Psoas muscle (tissue), 8 donors: ENCODE measurements around the gene TOM1. TPM values are rescaled to one million over a fixed set of nuclear protein-coding genes. Genes with fewer than 3 reads are reported as not detected.
A peak's percentile ranks its signal among the peaks of the same experiment; 100 is the strongest.

Source experiments
- ATAC-seq, 4 donors: fragments of 200-7000 bp; cut with Tn5 transposase; one replicate each; pipeline ENCODE4 v1.9.1; 2020; ENCODE audit warnings: moderate library complexity in 3 of 4, mild to moderate bottlenecking in 2 of 4
- DNase-seq, 2 donors: peaks; one replicate each; pipeline ENCODE4 v3.0.0-alpha.2; 2020
- H3K27ac ChIP-seq: fragments of 200-600 bp; one replicate; pipeline ENCODE4 v1.8.0; 2022
- H3K27me3 ChIP-seq, 3 donors: fragments of 200-600 bp in 1 of 3; one replicate each; pipeline versions ENCODE4 v1.6.1 to v1.8.0; 2013 to 2022; ENCODE audit warnings: low read length in 2 of 3, mild to moderate bottlenecking in 2 of 3, moderate library complexity in 1 of 3; ENCODE audit not compliant: insufficient read depth in 3 of 3
- H3K36me3 ChIP-seq, 2 donors: fragments of 200-600 bp in 1 of 2; one replicate each; pipeline versions ENCODE4 v1.6.1 to v1.8.0; 2013 to 2022; ENCODE audit warnings: low read depth in 1 of 2, mild to moderate bottlenecking in 1 of 2, moderate library complexity in 1 of 2; ENCODE audit not compliant: insufficient read depth in 1 of 2
- H3K4me1 ChIP-seq: fragments of 200-600 bp; one replicate; pipeline ENCODE4 v1.8.0; 2022
- H3K4me3 ChIP-seq: fragments of 200-600 bp; one replicate; pipeline ENCODE4 v1.8.0; 2022; ENCODE audit warnings: mild to moderate bottlenecking
- H3K9me3 ChIP-seq: fragments of 200-600 bp; one replicate; pipeline ENCODE4 v1.8.0; 2022
- WGBS, 3 donors: extraction: QIAGEN DNeasy Blood & Tissue Kit; methylation state at CpG; one replicate each; pipeline versions ENCODE4 v1.1.6 to v1.1.7; 2013; 5-methylcytosine and 5-hydroxymethylcytosine counted together
- intact Hi-C, 2 donors: fragments of 100-400 bp; cut with DNase I; formaldehyde crosslinking; loops; one replicate each; pipeline versions ENCODE4 v1.11.0 to v1.14.2; 2022
- polyA plus RNA-seq, 3 donors: library from polyadenylated mRNA; stranded (reverse); fragments of 200-250 nt; gene quantifications; one replicate each; pipeline ENCODE4 v1.2.3, GENCODE V29; 2013
- total RNA-seq, 4 donors: library from RNA; stranded (reverse); fragmentation: NEBNext Ultra II Directional in 2 of 4; extraction: Animal tissue kit (Norgen Biotek cat#: 25700) in 2 of 4; gene quantifications; one replicate each; pipeline versions ENCODE4 v1.2.1 to v1.2.4, GENCODE V29; 2021 to 2023
- TF ChIP-seq, protein P1 (sequence below): fragments of 200-600 bp; IDR thresholded peaks from one replicate; pipeline ENCODE4 v1.8.0; 2022; ENCODE audit warnings: antibody characterized with exemption
- donor health status: healthy with polysubstance abuse.
- donor health status: DM: no; HTN: no; CAD: no; lungs with moderate emphysema.
- donor health status: Bipolar disorder and iron deficiency.
- donor health status: healthy.
- donor health status: DM: yes; HTN: yes; CAD: no.
- donor health status: DM: no; HTN: no; CAD: no.
- donor health status: DM: no; HTN: no; CAD: no.
- donor health status: DM: yes; HTN: yes; CAD: no.

TOM1 gene
- total and polyA plus RNA-seq, 7 donors: 69.7 to 187 (median 116) TPM

DNA sequence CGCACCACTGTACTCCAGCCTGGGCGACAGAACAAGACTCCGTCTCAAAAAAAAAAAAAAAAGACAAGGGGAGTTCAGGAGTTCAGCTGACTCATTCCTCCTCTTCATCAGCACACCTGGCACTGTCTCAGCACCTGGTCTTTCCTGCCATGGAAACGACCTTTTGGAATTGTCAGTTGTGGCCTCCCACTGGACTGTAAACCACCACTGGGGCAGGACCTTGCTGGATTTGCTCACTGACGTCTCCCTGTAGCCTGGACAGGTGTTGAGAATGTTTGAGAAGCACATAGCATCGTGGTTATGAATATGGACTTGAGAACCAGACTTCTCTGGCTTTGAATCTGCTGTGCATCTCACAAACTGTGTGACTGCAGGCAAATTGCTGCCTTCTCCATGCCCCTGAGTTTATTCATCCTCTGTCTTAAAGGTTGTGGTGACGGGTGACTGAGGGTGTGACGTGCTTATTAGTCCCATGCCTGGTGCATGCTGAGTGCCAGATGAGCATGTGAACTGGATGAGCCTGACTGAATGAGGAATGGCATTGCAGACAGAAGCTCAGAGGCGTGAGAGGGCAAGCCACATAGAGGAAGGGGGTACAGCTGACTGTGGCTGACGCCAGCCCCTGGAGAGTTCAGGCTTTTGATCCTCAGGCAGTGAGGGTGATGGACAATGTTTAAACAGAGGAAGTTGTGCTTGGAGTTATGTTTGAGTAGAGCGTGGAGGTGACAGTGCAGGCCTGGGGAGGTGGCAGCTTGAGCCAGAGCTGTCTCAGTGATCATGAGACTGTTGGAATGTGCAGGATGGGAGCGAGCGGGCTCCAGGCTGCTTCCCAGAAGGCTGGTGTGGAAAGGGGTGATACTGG, 12.7 kb downstream of the TOM1 start:
- Histone ChIP-seq H3K9me3 (no peaks in the 10 kb centered on the region), H3K27ac (peak overlapping the region; percentile 95), H3K4me3 (no peak overlapping the region), H3K27me3 (no peaks in the 10 kb centered on the region), H3K36me3 (peaks cover 0 to 20% of the 10 kb centered on the region in 2 donors), H3K4me1 (peaks cover 95% of the 10 kb centered on the region)
- WGBS, 3 donors: 38 to 49% (median 44%) methylated on average over 13 of the region's 13 CpGs
- DNase-seq (no peak), ATAC-seq (peak; percentile 13 to 39 (median 27))
- intact Hi-C loops: no loop called here
- TF ChIP-seq, protein P1, sequence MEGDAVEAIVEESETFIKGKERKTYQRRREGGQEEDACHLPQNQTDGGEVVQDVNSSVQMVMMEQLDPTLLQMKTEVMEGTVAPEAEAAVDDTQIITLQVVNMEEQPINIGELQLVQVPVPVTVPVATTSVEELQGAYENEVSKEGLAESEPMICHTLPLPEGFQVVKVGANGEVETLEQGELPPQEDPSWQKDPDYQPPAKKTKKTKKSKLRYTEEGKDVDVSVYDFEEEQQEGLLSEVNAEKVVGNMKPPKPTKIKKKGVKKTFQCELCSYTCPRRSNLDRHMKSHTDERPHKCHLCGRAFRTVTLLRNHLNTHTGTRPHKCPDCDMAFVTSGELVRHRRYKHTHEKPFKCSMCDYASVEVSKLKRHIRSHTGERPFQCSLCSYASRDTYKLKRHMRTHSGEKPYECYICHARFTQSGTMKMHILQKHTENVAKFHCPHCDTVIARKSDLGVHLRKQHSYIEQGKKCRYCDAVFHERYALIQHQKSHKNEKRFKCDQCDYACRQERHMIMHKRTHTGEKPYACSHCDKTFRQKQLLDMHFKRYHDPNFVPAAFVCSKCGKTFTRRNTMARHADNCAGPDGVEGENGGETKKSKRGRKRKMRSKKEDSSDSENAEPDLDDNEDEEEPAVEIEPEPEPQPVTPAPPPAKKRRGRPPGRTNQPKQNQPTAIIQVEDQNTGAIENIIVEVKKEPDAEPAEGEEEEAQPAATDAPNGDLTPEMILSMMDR: no peak

DNA sequence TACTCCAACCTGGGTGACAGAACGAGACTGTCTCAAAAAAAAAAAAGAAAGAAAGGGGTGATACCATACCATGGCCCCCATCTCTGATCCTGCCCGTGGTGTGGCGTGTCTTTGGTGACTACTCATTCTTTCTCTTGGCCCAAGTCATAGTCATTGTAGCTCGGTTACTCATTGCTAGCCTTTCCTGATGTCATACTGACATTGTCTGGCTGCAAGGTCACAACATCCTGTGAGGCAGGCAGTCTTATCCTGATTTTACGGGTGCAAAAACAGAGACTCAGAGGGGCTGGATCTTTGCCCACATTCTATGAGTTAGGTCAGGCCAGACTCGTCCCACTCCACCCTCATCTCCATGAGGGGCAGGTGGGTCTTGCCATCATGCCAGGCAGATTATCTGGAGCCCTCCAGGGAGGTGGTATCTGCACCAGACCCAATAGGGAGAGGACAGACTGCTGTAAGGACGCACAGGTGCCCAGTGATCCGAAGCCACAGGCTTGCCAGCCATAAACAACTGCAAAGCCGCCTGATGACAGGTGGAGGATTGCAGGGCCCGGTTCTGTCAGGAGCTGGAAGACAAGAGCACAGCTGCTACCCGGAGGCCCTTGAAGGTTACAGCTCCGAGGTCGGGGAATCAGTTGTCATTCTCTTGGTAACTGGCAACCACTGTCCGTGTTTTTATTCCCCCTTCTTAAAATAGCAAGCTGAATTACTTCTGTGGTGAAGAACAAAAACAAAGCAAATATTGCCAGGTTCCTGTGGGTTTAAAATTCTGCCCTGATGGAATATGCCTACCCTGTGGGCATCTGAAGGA, 13.8 kb downstream of the TOM1 start:
- WGBS, 3 donors: 12 to 18% (median 17%) methylated on average over 14 of the region's 14 CpGs
- TF ChIP-seq, protein P1: no peak
- DNase-seq (peak; percentile 84 to 94), ATAC-seq (peak; percentile 72 to 78 (median 74))
- Histone ChIP-seq H3K9me3 (no peaks in the 10 kb centered on the region), H3K36me3 (peaks cover 0 to 31% of the 10 kb centered on the region in 2 donors), H3K4me1 (peaks cover 91% of the 10 kb centered on the region), H3K27me3 (no peaks in the 10 kb centered on the region), H3K4me3 (peak overlapping the region; percentile 48), H3K27ac (peak overlapping the region; percentile 95)
- intact Hi-C loops: no loop called here

DNA sequence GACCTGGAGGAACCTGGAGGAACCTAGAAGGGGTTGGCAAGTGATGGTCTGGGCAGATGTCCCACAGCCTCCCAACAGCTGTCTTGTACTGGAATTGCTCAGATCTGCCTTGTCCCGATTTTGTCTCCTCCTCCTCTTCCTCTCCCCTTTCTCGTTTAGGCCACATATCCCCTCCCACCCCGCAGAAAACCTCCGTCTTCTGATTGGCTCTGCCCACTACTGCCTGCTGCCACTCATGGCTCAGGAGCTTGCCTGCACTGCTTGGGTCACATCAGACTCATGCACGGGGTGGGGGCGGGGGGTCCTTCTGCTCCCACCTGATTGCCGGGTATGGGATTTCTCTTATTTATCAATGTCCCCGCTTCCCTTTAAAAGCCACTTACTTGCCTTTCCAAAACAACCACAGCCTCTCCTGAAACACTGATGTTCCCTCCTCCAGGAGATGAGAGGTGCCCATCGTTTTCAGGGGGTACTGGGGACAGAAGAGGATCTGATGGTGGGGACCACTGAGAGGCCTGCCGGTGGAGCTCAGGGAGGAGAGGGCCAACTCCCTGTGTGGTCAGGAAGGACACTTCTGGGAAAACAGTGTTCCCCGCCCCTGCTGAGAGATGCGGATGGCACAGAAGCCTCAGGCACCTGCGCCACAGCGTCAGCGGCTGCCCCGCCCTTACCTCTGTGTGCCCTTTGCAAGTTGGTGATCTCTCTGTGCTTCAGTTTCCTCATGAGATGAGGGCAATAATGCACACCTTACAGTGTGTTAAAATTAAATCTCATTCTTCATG, 14.7 kb downstream of the TOM1 start:
- H3K4me3 ChIP-seq: peak overlapping the region; percentile 48
- DNase-seq: no peak
- 39 to 58% (median 51%) methylated on average over 16 of the region's 16 CpGs for WGBS, 3 donors
- TF ChIP-seq, protein P1: no peak
- H3K9me3 ChIP-seq: no peaks in the 10 kb centered on the region
- ATAC-seq: peak; percentile 22 to 40 (median 34)
- no peaks in the 10 kb centered on the region for H3K27me3 ChIP-seq
- intact Hi-C loops: no loop called here
- peak overlapping the region; percentile 95 for H3K27ac ChIP-seq
- H3K4me1 ChIP-seq: peaks cover 83% of the 10 kb centered on the region
- H3K36me3 ChIP-seq: peaks cover 0 to 35% of the 10 kb centered on the region in 2 donors

DNA sequence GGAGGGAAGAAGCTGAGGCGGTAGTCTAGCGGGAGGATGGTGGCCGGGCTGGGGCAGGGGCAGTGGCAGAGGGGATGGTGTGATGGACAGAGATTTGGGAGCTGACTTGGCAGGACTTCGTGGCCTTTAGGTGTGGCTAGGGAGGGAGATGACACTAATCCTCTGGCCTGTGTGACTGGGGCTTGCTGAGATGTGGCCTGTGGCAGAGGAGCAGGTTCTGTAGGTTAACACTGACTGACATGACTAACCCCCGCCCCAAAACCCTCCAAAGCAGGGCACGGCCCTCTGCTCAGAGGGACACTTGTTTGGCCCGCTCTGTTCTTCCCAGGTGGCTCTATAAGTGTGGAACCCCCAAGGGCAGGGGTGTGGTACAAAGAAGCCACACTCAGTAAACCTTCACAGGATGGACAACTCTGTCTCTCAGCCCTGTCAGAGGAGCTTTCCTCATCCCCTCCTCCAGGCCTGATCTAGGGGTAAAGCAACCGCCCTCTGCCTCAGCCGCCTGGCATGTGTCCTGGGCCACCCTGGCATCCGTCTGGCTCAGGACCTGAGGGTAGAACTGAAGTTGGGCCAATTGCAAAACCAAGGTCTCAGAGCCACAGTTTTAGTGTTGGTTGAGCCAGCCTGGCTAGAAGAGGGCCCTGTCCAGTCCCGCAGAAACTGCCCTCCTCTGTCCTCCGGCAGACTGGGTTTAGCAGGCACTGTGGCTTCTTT, 15.6 kb downstream of the TOM1 start:
- Histone ChIP-seq H3K36me3 (peaks cover 0 to 37% of the 10 kb centered on the region in 2 donors), H3K27ac (peak overlapping the region; percentile 95), H3K9me3 (no peaks in the 10 kb centered on the region), H3K27me3 (no peaks in the 10 kb centered on the region), H3K4me1 (peaks cover 74% of the 10 kb centered on the region), H3K4me3 (peak overlapping the region; percentile 48)
- WGBS, 3 donors: 36 to 57% (median 38%) methylated on average over 11 to 12 of the region's 12 CpGs
- TF ChIP-seq, protein P1: no peak
- intact Hi-C loops: no loop called here
- DNase-seq: peak; percentile 74 to 80
- ATAC-seq: peak; percentile 26 to 35 (median 32)
